ENCODE measurements around the gene FBXL17. TPM values are rescaled to one million over a fixed set of nuclear protein-coding genes. Genes with fewer than 3 reads are reported as not detected.
A peak's percentile ranks its signal among the peaks of the same experiment; 100 is the strongest.

Gene FBXL17
- total RNA-seq, 1 donor from 2014 or later = 49.4 TPM

DNA sequence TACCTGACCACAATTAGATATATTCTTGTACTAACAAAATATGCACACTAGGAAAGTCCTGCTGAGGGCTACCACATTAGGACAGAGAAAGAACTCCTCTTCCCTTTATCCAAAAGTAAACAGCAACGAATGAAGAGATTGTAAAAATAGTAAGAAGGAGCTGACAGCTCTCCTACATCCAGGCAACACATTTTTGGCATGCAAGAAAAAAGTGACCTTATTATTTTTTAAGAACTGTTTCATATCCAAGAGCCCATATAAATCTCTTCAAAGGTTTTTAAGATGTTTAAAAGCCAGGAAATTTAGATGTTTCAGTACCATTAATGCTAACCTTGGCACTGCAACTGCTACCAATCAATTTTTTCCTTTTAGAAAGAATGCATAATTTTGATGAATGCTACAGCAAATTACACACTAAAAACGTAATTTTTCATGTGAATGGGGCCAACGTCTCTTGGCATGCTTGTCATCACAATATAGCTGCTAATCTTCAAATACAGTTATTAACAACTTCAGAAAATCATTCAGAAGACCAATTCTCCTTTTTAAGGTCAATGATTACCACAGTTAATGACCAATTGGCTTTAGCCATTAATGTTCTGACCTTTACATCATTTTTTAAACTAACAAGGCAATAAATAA, 132.0 kb downstream of the FBXL17 start:
- no peaks in the 10 kb centered on the region for H3K36me3 ChIP-seq
- peak overlapping the region; percentile 25 for H3K4me3 ChIP-seq
- DNase-seq = no peak
- TF ChIP-seq, protein P1, sequence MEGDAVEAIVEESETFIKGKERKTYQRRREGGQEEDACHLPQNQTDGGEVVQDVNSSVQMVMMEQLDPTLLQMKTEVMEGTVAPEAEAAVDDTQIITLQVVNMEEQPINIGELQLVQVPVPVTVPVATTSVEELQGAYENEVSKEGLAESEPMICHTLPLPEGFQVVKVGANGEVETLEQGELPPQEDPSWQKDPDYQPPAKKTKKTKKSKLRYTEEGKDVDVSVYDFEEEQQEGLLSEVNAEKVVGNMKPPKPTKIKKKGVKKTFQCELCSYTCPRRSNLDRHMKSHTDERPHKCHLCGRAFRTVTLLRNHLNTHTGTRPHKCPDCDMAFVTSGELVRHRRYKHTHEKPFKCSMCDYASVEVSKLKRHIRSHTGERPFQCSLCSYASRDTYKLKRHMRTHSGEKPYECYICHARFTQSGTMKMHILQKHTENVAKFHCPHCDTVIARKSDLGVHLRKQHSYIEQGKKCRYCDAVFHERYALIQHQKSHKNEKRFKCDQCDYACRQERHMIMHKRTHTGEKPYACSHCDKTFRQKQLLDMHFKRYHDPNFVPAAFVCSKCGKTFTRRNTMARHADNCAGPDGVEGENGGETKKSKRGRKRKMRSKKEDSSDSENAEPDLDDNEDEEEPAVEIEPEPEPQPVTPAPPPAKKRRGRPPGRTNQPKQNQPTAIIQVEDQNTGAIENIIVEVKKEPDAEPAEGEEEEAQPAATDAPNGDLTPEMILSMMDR (IDR thresholded peaks at IDR 0.05; ENCODE audit: borderline replicate concordance) = no peak
- H3K9me3 ChIP-seq (replicated peaks) = no peaks in the 10 kb centered on the region
- intact Hi-C loops (cut with micrococcal nuclease) = no loop called here
- H3K4me1 ChIP-seq = peaks cover 35% of the 10 kb centered on the region
- H3K27ac ChIP-seq (replicated peaks) = peak overlapping the region; percentile 59
- H3K27me3 ChIP-seq (ENCODE audit: low read depth) = no peaks in the 10 kb centered on the region

DNA sequence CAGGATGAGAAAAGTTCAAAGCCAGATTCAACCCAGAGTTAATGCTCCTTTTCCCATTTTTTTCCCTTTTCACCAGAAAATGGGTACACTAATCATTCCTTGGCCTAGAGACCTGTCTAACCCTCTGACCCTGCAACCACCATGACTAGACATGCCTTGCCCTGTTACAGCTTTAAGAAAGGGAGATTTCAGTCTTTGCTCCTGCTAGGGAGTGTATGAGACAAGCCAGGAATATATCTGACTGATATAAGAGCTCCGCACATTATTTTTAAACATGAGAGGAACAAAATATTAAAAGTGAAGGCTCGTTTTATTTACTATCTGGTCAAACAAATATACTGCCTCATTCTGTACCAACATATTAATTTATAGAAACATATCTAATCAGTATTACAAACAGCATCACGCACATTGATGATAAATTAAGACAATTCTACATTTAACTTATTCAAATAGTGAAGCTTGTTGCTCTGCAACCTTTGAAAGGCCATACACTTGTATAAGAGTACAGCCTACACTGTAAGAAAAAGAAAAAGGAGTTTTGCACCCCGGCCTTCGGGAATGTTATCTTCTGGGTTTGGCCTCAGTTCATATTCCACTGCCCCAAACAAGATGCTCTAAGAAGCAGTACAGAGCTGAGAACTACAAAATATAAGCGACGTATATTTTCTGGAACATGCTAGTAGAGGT, 132.7 kb downstream of the FBXL17 start:
- H3K4me3 ChIP-seq = peak overlapping the region; percentile 25
- TF ChIP-seq, protein P1 (IDR thresholded peaks at IDR 0.05; ENCODE audit: borderline replicate concordance) = no peak
- H3K36me3 ChIP-seq = no peaks in the 10 kb centered on the region
- H3K4me1 ChIP-seq = peaks cover 41% of the 10 kb centered on the region
- H3K27ac ChIP-seq (replicated peaks) = peak overlapping the region; percentile 59
- DNase-seq = no peak
- H3K27me3 ChIP-seq (ENCODE audit: low read depth) = no peaks in the 10 kb centered on the region
- intact Hi-C loops (cut with micrococcal nuclease) = no loop called here
- H3K9me3 ChIP-seq (replicated peaks) = no peaks in the 10 kb centered on the region

GRCh38 chr5:108238936-108239887, 142.7 kb downstream of the FBXL17 start:
- intact Hi-C loops (cut with micrococcal nuclease) = no loop called here
- H3K27me3 ChIP-seq (ENCODE audit: low read depth) = no peaks in the 10 kb centered on the region
- DNase-seq = no peak
- TF ChIP-seq, protein P1 (IDR thresholded peaks at IDR 0.05; ENCODE audit: borderline replicate concordance) = no peak
- H3K4me3 ChIP-seq = no peak overlapping the region
- H3K36me3 ChIP-seq = no peaks in the 10 kb centered on the region
- peaks cover 4% of the 10 kb centered on the region for H3K4me1 ChIP-seq
- H3K9me3 ChIP-seq (replicated peaks) = peaks cover 11% of the 10 kb centered on the region
- H3K27ac ChIP-seq (replicated peaks) = no peak overlapping the region

- H3K27me3 ChIP-seq (ENCODE audit: low read depth) = no peaks in the 10 kb centered on the region
- no peaks in the 10 kb centered on the region for H3K36me3 ChIP-seq
- DNase-seq = no peak
- peaks cover 11% of the 10 kb centered on the region for H3K9me3 ChIP-seq (replicated peaks)
- no peak overlapping the region for H3K27ac ChIP-seq (replicated peaks)
- H3K4me1 ChIP-seq = peaks cover 6% of the 10 kb centered on the region
- no peak overlapping the region for H3K4me3 ChIP-seq
- TF ChIP-seq, protein P1 (IDR thresholded peaks at IDR 0.05; ENCODE audit: borderline replicate concordance) = no peak
- intact Hi-C loops (cut with micrococcal nuclease) = no loop called here
Observed at GRCh38 chr5:108238461-108238860, 143.4 kb downstream of the FBXL17 start.

DNA sequence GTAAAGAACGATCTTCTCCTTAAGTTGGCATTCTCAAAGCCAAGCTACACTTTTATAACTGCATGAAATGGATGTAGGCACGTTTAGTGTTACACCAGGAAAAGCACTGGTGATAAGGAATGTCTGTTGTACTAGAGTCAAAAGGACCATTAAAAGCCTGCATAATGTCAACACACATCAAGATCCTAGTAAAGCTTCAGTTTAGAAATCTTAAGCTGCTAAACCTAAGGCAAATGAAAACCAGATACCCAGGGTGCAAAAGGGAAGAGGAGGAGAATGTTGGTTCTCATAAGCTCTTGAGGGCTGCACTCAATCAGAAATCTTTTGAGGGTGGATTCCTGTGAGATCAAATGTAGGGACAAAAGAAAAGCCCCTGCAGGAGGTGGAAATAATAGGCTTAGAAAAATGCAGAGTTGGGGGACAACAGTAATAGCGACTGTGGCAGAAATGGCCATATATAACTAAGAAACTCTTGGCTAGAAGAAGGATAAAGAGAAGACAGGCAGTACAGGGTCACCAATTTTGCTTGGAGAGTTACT, 148.2 kb downstream of the FBXL17 start:
- TF ChIP-seq, protein P1 (IDR thresholded peaks at IDR 0.05; ENCODE audit: borderline replicate concordance) = no peak
- Histone ChIP-seq H3K9me3 (replicated peaks) (peaks cover 6% of the 10 kb centered on the region), H3K4me3 (no peak overlapping the region), H3K36me3 (no peaks in the 10 kb centered on the region), H3K27ac (replicated peaks) (no peak overlapping the region), H3K4me1 (peaks cover 6% of the 10 kb centered on the region), H3K27me3 (ENCODE audit: low read depth) (no peaks in the 10 kb centered on the region)
- intact Hi-C loops (cut with micrococcal nuclease) = no loop called here
- no peak for DNase-seq

All from left ventricle myocardium inferior (tissue), 1 donor.